ENCODE results near the gene EGLN2.
A peak's percentile ranks its signal among the peaks of the same experiment; 100 is the strongest.
"Not testable (repeated sequence)": the region's sequence is repeated elsewhere in the genome, so short reads cannot be mapped to it uniquely, and the experiment has no call there.

Gene EGLN2

DNA sequence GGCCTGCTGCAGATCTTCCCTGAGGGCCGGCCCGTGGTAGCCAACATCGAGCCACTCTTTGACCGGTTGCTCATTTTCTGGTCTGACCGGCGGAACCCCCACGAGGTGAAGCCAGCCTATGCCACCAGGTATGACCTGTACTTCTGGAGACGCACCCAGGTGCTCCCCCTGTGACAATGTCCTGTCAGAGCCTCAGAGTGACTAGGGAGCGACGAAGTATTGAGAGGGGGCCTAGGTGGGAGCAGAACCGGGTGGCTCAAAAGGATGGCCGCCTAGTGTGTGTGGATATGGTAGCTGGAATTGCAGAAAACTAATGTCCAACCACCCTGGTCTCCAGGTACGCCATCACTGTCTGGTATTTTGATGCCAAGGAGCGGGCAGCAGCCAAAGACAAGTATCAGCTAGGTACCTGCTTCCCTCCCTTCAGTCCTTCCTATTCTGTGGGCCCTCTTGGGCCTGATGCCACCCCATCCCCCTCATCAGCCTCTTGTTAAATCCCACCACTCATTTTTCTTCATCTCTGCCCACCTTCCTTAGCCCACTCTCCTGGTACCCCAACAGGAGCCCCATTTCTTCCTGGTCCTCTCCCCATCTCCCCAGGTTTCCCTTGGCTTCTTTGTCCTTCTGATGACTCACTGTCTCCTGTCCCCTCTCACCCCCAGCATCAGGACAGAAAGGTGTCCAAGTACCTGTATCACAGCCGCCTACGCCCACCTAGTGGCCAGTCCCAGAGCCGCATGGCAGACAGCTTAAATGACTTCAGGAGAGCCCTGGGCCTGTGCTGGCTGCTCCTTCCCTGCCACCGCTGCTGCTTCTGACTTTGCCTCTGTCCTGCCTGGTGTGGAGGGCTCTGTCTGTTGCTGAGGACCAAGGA, 8.4 kb downstream of the EGLN2 start:
- Mint-ChIP-seq H3K4me1 (peaks cover 66% of the 10 kb centered on the region), H3K27ac (peak overlapping the region; percentile 79 to 92 (median 85)), H3K27me3 (ENCODE audit: low read depth) (no peaks in the 10 kb centered on the region), H3K4me3 (peak overlapping the region; percentile 19 to 72 (median 32)), H3K36me3 (ENCODE audit: low read depth) (peaks cover 29% of the 10 kb centered on the region), H3K9me3 (no peaks in the 10 kb centered on the region)
- TF ChIP-seq, protein P1, sequence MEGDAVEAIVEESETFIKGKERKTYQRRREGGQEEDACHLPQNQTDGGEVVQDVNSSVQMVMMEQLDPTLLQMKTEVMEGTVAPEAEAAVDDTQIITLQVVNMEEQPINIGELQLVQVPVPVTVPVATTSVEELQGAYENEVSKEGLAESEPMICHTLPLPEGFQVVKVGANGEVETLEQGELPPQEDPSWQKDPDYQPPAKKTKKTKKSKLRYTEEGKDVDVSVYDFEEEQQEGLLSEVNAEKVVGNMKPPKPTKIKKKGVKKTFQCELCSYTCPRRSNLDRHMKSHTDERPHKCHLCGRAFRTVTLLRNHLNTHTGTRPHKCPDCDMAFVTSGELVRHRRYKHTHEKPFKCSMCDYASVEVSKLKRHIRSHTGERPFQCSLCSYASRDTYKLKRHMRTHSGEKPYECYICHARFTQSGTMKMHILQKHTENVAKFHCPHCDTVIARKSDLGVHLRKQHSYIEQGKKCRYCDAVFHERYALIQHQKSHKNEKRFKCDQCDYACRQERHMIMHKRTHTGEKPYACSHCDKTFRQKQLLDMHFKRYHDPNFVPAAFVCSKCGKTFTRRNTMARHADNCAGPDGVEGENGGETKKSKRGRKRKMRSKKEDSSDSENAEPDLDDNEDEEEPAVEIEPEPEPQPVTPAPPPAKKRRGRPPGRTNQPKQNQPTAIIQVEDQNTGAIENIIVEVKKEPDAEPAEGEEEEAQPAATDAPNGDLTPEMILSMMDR (IDR thresholded peaks at IDR 0.05; ENCODE audit: unreplicated experiment in 3 of 3): peak; percentile 6 to 44 (median 31)

DNA sequence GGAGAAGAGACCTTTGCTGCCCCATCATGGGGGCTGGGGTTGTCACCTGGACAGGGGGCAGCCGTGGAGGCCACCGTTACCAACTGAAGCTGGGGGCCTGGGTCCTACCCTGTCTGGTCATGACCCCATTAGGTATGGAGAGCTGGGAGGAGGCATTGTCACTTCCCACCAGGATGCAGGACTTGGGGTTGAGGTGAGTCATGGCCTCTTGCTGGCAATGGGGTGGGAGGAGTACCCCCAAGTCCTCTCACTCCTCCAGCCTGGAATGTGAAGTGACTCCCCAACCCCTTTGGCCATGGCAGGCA, 9.0 kb downstream of the EGLN2 start:
- H3K4me1 Mint-ChIP-seq: peaks cover 66% of the 10 kb centered on the region
- TF ChIP-seq, protein P1 (IDR thresholded peaks at IDR 0.05; ENCODE audit: unreplicated experiment in 3 of 3): no peak
- H3K9me3 Mint-ChIP-seq: no peaks in the 10 kb centered on the region
- peak overlapping the region in 1 of 3 experiments; percentile 19 for H3K4me3 Mint-ChIP-seq
- peaks cover 26% of the 10 kb centered on the region for H3K36me3 Mint-ChIP-seq (ENCODE audit: low read depth)
- peaks cover 3% of the 10 kb centered on the region for H3K27me3 Mint-ChIP-seq (ENCODE audit: low read depth)
- peak overlapping the region in 2 of 3 experiments; percentile 24 to 29 for H3K27ac Mint-ChIP-seq

DNA sequence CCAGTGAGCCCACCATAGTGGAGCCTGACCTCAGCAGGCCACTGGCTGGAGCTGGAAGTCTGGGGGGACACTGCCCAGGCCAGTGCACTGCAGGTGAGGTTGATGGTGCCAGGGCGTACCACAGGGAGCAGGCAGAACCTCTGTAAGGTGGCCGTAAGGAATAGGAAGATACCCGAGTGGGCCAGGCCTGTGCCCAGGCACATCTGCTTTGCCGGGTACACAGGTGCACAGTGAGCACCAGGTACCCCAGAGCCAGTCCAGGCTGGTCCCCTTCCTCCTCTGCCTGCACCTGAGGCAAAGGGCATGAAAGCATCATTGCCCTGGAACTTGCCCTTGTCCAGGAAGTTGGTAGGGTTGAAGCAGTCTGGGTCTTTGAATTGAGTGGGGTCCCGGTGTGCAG, 9.5 kb downstream of the EGLN2 start:
- H3K9me3 Mint-ChIP-seq: no peaks in the 10 kb centered on the region
- no peak overlapping the region for H3K27ac Mint-ChIP-seq
- peak overlapping the region; percentile 40 to 47 (median 47) for H3K4me3 Mint-ChIP-seq
- H3K4me1 Mint-ChIP-seq: peaks cover 64% of the 10 kb centered on the region
- peaks cover 25% of the 10 kb centered on the region for H3K36me3 Mint-ChIP-seq (ENCODE audit: low read depth)
- peaks cover 4% of the 10 kb centered on the region for H3K27me3 Mint-ChIP-seq (ENCODE audit: low read depth)
- TF ChIP-seq, protein P1 (IDR thresholded peaks at IDR 0.05; ENCODE audit: unreplicated experiment in 3 of 3): no peak

DNA sequence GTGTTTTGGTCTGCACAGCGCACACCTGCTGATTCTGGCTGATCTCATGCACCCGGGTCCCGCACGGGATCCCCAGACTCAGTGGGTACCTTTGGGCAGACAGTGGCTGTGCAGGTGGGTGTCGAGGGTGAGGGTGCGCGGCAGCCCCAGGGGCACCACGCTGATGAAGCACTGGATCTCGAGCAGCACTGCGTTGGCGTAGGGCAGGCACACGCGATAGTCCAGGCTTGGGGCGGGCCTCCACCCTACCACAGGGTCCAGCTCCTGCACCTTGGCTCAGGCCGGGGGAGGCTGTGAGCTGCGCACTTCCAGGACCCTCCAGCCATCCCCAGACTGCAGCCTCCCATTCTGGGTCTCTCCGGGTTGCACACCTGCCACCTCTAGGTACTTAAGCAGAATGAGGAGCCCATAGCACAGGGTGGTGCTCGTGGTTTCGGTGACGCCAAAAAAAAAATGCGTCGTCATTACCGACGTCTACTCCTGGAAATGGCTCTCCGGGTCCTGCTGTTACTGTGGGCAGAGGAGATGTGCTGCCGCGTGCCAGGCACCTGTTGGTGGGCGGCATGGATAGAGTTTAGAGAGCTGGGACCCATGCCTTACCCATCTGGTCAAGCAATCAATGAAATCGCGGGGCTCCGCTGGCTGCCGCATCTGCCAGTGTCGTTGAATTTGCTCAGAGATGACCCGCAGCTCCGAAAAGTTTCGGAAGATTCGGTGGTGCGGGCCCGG, 10.5 kb downstream of the EGLN2 start:
- H3K4me3 Mint-ChIP-seq: peak overlapping the region; percentile 69 to 95 (median 75)
- peaks cover 7% of the 10 kb centered on the region for H3K27me3 Mint-ChIP-seq (ENCODE audit: low read depth)
- peaks cover 63% of the 10 kb centered on the region for H3K4me1 Mint-ChIP-seq
- H3K27ac Mint-ChIP-seq: peak overlapping the region in 1 of 3 experiments; percentile 90
- no peaks in the 10 kb centered on the region for H3K9me3 Mint-ChIP-seq
- TF ChIP-seq, protein P1 (IDR thresholded peaks at IDR 0.05; ENCODE audit: unreplicated experiment in 3 of 3): no peak
- H3K36me3 Mint-ChIP-seq (ENCODE audit: low read depth): peaks cover 16% of the 10 kb centered on the region

DNA sequence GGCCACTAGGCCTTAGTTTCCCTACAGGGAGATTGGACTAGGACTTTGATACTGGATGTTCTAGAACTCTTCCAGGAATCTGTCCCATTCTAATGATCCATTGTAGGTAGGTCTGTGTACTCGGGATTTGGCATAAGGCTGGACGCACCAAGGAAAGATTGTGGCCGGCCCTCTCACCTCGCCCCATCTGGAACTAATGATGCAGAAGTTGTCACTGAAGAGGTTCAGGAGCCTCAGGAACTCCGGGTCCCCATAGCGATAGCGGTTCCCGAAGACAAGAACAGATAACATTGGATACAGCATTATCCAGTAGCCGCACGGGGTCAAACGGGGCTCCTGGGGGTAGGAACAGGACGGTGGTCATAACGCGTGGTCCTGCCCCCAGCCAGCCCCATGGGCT, 11.2 kb downstream of the EGLN2 start:
- peaks cover 11% of the 10 kb centered on the region for H3K27me3 Mint-ChIP-seq (ENCODE audit: low read depth)
- H3K4me1 Mint-ChIP-seq: peaks cover 62% of the 10 kb centered on the region
- no peaks in the 10 kb centered on the region for H3K9me3 Mint-ChIP-seq
- H3K27ac Mint-ChIP-seq: peak overlapping the region; percentile 90 to 100 (median 97)
- H3K36me3 Mint-ChIP-seq (ENCODE audit: low read depth): peaks cover 10% of the 10 kb centered on the region
- TF ChIP-seq, protein P1 (IDR thresholded peaks at IDR 0.05; ENCODE audit: unreplicated experiment in 3 of 3): no peak
- H3K4me3 Mint-ChIP-seq: peak overlapping the region; percentile 69 to 95 (median 75)

DNA sequence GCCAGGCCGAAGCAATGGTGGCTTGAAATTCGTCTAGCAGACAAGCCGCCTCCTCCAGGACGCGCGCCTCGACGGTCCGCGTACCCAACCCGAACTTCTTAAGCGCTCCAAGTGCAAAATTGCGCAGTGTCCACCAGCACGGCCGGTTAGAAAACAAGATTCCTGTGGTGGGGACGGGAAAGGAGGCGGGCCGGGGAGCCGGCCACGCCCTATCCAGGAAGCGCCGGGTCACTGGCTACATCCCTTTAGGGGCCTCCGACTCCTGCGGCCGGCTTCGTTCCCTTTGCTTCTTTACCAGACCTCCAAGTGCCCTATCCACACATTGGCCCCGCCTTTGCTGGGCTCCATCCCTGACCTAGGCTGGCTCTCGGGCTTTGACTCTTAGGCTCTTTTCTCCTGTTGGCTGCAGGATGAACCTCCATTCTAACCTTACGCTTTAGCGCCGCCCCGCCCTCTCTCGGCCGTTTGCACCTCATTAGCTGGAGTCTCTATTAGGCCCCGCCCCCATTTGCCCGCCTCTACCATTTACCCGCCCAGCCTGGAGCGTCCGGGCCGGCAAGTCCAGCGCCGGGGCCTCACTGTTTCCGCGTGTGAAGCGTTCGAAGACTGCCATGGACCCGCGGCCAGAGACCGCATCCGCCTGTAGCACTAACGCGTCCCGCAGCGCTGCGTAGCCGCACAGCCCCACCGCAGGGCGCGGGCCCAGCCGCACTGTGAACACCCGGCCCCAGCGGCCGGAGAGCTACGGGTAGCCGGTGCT, 11.8 kb downstream of the EGLN2 start:
- H3K4me1 Mint-ChIP-seq: peaks cover 59% of the 10 kb centered on the region
- not testable (repeated sequence) for H3K9me3 Mint-ChIP-seq
- H3K27ac Mint-ChIP-seq: peak overlapping the region; percentile 90 to 100 (median 97)
- H3K27me3 Mint-ChIP-seq (ENCODE audit: low read depth): peaks cover 11% of the 10 kb centered on the region
- H3K36me3 Mint-ChIP-seq (ENCODE audit: low read depth): peaks cover 10% of the 10 kb centered on the region
- H3K4me3 Mint-ChIP-seq: peak overlapping the region; percentile 95 to 99 (median 98)
